Muscle layer of duodenum (tissue), 2 donors: ENCODE measurements around the gene IL20RA.

Experiments
- H3K27ac ChIP-seq: one replicate; pipeline ENCODE4 v1.7.0; 2013; ENCODE audit warnings: mild to moderate bottlenecking, low read length
- H3K27me3 ChIP-seq: one replicate; pipeline ENCODE4 v1.7.0; 2013; ENCODE audit warnings: low read depth, mild to moderate bottlenecking, control low read depth, low read length
- H3K36me3 ChIP-seq, 2 donors: one replicate each; pipeline ENCODE4 v1.7.0; 2013; ENCODE audit warnings: low read length in 2 of 2, control low read depth in 1 of 2, mild to moderate bottlenecking in 1 of 2; ENCODE audit not compliant: insufficient read depth in 2 of 2, control insufficient read depth in 1 of 2
- H3K4me1 ChIP-seq, 2 donors: one replicate each; pipeline ENCODE4 v1.7.0; 2013; ENCODE audit warnings: low read length in 2 of 2, mild to moderate bottlenecking in 2 of 2, control low read depth in 1 of 2, moderate library complexity in 1 of 2; ENCODE audit not compliant: insufficient read depth in 2 of 2, control insufficient read depth in 1 of 2
- H3K4me3 ChIP-seq, 2 donors: one replicate each; pipeline ENCODE4 v1.7.0; 2013; ENCODE audit warnings: low read length in 2 of 2, low read depth in 1 of 2, mild to moderate bottlenecking in 1 of 2
- H3K9me3 ChIP-seq, 2 donors: one replicate each; pipeline ENCODE4 v1.7.0; 2013; ENCODE audit warnings: low read length in 2 of 2, control low read depth in 1 of 2, mild to moderate bottlenecking in 1 of 2; ENCODE audit not compliant: control insufficient read depth in 1 of 2
- donor health status: healthy.

IL20RA gene

DNA sequence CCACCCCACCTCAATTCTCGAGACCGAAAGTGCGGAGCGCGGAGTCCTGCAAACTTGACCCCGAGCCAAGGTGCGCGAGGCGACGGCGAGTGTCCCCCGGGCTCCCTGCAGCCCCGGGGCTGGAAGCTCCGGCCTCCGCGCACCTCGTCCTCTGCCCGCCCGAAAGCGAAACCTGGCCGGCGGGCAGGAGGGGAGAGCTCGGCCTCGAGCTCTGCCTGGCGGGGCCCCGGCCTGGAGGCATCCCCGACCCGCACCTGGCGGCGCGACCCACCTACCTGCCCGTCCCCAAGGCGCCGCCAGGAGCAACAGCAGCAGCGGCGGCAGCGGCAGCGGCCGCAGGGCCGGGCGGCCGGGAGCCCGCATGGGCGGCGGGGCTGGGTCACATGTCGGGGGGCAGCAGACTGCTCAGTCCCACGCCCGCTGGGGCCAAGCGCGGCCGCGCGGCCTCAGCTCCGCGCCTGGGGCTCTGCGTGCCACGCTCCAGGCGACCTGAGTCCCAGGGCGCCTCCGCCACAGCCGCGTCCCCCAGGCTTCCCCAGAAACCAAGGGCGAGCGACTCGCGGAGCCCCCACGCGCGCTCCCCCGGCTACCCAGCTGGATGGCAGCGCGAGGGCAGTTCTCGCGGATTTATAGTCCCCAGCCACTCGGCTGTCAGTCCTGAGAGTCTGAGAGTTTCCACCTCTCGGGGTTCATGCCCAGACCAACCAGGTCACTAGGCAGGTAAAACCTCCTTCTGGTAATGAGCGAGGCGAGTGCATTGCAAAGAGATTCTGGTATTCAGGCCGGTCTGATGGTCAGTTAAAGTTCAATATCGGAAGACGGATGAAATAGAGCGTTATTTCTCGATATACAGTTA lies at the start of gene IL20RA:
IL20RA (minus strand) TSS at position 600 of the 856 bp plus-strand sequence; CDS start at position 363, 237 bp downstream.
- peak within 1 kb of the TSS; percentile 21 for H3K27ac ChIP-seq
- no peaks in the 10 kb centered on the region for H3K36me3 ChIP-seq
- H3K4me1 ChIP-seq = no peaks in the 10 kb centered on the region
- no peaks in the 10 kb centered on the region for H3K9me3 ChIP-seq
- no peaks in the 10 kb centered on the region for H3K27me3 ChIP-seq
- H3K4me3 ChIP-seq = peak within 1 kb of the TSS; percentile 79 to 99

DNA sequence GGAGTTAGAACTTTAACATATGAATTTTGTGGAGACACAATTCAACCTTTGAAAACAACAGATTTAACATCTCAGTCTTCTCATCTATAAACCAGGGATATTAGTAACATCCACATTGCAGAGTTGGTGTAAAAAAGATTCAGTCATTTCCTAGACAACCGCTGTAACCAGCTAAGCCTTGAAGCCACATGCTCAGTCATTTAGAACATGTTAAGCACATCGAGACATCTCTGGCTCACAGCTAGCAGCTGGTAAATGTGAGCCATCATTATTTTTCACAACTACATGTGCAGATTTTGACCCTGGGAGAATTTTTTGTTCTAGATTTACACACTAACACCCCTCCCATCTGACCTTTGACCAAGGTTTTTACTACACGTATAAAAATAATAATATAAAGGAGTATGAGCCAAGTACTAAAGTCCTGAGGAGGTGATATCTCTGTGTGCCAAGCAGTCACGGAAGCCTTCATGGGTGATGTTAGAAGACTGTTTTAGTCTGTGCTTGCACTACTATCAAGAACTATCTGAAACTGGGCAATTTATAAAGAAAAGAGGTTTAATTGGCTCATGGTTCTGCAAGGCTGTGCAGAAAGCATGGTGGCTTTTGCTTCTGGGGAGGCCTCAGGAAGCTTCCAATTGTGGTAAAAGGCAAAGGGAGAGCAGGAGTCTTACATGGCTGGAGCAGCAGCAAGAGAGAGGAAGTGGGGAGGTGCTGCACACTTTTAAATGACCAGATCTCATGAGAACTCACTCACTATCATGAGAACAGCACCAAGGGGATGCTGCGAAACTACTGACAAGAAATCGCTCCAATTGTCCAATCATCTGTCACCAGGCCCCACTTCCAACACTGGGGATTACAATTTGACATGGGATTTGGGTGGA lies 48.7 kb upstream of the IL20RA start:
- Histone ChIP-seq H3K27me3 (no peaks in the 10 kb centered on the region), H3K4me1 (no peaks in the 10 kb centered on the region), H3K36me3 (no peaks in the 10 kb centered on the region), H3K9me3 (no peaks in the 10 kb centered on the region), H3K27ac (no peak overlapping the region), H3K4me3 (no peak overlapping the region)

GRCh38 chr6:137092018-137092417 lies 47.3 kb upstream of the IL20RA start:
- Histone ChIP-seq H3K9me3 (no peaks in the 10 kb centered on the region), H3K27ac (no peak overlapping the region)

GRCh38 chr6:137089305-137089704 lies 44.5 kb upstream of the IL20RA start:
- Histone ChIP-seq H3K9me3 (no peaks in the 10 kb centered on the region), H3K27ac (no peak overlapping the region), H3K36me3 (no peaks in the 10 kb centered on the region), H3K27me3 (no peaks in the 10 kb centered on the region), H3K4me3 (no peak overlapping the region), H3K4me1 (no peaks in the 10 kb centered on the region)

More at GRCh38 chr6:137092018-137092417, 47.3 kb upstream of the IL20RA start:
- no peaks in the 10 kb centered on the region for H3K27me3 ChIP-seq
- no peaks in the 10 kb centered on the region for H3K36me3 ChIP-seq
- no peak overlapping the region for H3K4me3 ChIP-seq
- H3K4me1 ChIP-seq = no peaks in the 10 kb centered on the region

DNA sequence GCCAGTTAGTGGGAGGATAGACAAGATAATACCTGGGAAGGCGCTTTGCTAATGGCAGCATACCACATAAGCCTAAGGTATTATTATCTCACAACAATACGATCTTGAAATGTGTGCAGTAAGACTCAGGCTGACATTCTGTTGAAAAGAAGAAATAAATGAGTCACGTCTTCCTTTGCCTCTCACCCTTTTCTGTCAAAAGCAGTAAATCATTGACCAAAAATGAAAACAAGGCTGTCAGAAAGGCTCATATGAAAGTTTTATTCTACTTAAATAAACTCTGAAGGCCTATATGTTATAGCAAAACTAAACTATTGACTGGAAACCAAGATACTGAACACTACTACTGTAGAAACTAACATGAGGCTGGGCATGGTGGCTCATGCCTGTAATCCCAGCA lies 43.1 kb upstream of the IL20RA start:
- no peaks in the 10 kb centered on the region for H3K36me3 ChIP-seq

GRCh38 chr6:137086031-137086430 lies 41.3 kb upstream of the IL20RA start:
- no peaks in the 10 kb centered on the region for H3K4me1 ChIP-seq
- H3K36me3 ChIP-seq = no peaks in the 10 kb centered on the region
- no peaks in the 10 kb centered on the region for H3K9me3 ChIP-seq
- no peak overlapping the region for H3K4me3 ChIP-seq
- H3K27ac ChIP-seq = no peak overlapping the region
- H3K27me3 ChIP-seq = no peaks in the 10 kb centered on the region

More for the DNA sequence above, 43.1 kb upstream of the IL20RA start:
- Histone ChIP-seq H3K27ac (no peak overlapping the region), H3K27me3 (no peaks in the 10 kb centered on the region), H3K4me1 (no peaks in the 10 kb centered on the region), H3K4me3 (no peak overlapping the region), H3K9me3 (no peaks in the 10 kb centered on the region)

DNA sequence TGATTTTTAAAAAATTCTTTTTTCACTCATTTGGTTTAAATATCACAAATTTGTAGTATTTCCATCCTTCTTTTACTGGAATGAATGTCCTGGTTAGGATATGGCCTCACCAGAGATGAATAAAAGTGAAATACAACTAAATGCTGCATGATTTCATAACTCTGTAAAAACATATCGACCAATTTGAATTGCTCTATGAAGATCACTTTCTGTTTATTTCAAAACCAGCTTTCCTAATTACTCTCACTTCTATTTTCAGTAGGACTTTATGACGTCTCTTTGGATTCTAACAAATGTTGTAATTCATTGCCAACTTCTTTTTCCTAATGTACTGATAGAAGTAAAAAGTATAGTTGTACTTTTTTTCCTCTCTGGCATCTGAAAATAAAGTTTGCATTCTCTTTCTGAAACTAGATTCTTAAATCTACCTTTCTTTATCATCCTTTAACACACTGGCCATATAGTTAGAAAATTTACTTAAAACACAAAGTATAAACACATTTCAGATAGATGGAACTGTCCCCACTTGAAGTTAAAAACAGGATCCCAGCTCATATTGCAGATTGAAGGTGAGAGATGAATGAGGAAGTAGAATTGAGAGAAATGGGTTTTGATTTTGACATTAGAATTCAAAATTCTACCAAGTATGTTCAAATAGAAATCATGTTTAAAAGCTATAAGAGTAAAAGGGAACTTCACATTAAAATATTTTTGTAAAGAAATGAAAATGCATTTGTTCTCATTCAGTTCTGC lies 40.3 kb upstream of the IL20RA start:
- H3K4me3 ChIP-seq = no peak overlapping the region
- no peaks in the 10 kb centered on the region for H3K9me3 ChIP-seq
- no peaks in the 10 kb centered on the region for H3K36me3 ChIP-seq
- no peaks in the 10 kb centered on the region for H3K27me3 ChIP-seq
- H3K4me1 ChIP-seq = no peaks in the 10 kb centered on the region
- no peak overlapping the region for H3K27ac ChIP-seq

GRCh38 chr6:137084090-137084489 lies 39.3 kb upstream of the IL20RA start:
- H3K4me3 ChIP-seq = no peak overlapping the region
- H3K4me1 ChIP-seq = no peaks in the 10 kb centered on the region
- no peaks in the 10 kb centered on the region for H3K9me3 ChIP-seq
- H3K27me3 ChIP-seq = no peaks in the 10 kb centered on the region
- H3K27ac ChIP-seq = no peak overlapping the region
- no peaks in the 10 kb centered on the region for H3K36me3 ChIP-seq

DNA sequence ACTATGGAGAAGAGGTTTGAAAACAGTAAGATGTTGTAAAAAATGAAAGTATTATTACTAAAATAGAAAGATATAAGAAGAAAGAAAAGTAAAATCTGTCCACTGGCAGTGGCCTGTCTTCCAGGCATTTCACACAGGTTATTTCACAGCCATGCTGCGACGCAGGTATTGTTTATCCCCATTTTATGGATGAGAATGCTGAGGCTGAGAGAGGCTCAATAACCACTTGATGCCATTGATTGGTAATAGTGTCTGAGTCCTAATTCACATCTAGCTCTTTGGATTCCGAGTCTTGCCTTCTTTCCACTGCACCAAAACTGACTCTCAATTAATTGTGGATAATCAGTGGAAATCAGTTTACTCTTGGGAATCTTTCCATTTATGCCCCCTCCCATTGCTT lies 37.2 kb upstream of the IL20RA start:
- no peaks in the 10 kb centered on the region for H3K4me1 ChIP-seq
- no peaks in the 10 kb centered on the region for H3K27me3 ChIP-seq
- no peaks in the 10 kb centered on the region for H3K36me3 ChIP-seq
- H3K4me3 ChIP-seq = no peak overlapping the region
- H3K27ac ChIP-seq = no peak overlapping the region
- no peaks in the 10 kb centered on the region for H3K9me3 ChIP-seq

- no peaks in the 10 kb centered on the region for H3K9me3 ChIP-seq
- no peaks in the 10 kb centered on the region for H3K27me3 ChIP-seq
- no peaks in the 10 kb centered on the region for H3K36me3 ChIP-seq
- H3K27ac ChIP-seq = no peak overlapping the region
- no peak overlapping the region for H3K4me3 ChIP-seq
- no peaks in the 10 kb centered on the region for H3K4me1 ChIP-seq
Observed at GRCh38 chr6:137080711-137081110, 35.9 kb upstream of the IL20RA start.
